ENCODE results near the gene MYO5B.

MYO5B gene

GRCh38 chr18:50093366-50094064 is 101.4 kb downstream of the MYO5B start:
- DNase-seq: no peak
- TF ChIP-seq GATA1 (IDR thresholded peaks at IDR 0.05; ENCODE audit: low read depth, low read length) (no peak), POLR2A (IDR thresholded peaks at IDR 0.05; ENCODE audit: low read length) (no peak)

DNA sequence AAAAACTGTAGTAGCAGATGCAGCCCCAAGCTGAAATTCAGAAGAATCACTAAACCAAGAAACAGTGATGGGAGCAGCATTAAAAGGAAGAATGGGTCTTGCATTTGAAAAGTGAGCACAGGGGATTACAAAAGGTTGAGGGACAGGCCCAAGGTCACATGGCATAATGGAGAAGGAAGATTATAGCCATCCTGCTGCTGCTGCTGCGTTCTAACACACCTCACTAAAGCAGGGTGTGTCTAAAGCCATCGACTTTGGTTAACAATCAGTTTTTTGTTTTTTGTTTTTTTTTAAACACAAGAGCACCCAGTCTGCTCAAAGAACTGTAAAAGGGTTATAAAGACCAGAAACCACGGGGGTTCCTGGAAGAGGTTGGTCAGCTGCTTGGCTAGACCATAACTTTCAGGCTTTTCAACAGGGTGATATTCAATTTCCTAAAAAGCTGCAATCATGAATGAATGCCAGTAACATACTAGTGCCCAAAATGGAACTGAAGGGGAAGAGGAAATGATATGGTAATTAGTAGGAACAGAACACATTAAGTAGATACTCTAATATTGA is 102.6 kb downstream of the MYO5B start:
- no peak for TF ChIP-seq GATA1 (IDR thresholded peaks at IDR 0.05; ENCODE audit: low read depth, low read length)
- TF ChIP-seq POLR2A (IDR thresholded peaks at IDR 0.05; ENCODE audit: low read length): no peak
- no peak for DNase-seq

DNA sequence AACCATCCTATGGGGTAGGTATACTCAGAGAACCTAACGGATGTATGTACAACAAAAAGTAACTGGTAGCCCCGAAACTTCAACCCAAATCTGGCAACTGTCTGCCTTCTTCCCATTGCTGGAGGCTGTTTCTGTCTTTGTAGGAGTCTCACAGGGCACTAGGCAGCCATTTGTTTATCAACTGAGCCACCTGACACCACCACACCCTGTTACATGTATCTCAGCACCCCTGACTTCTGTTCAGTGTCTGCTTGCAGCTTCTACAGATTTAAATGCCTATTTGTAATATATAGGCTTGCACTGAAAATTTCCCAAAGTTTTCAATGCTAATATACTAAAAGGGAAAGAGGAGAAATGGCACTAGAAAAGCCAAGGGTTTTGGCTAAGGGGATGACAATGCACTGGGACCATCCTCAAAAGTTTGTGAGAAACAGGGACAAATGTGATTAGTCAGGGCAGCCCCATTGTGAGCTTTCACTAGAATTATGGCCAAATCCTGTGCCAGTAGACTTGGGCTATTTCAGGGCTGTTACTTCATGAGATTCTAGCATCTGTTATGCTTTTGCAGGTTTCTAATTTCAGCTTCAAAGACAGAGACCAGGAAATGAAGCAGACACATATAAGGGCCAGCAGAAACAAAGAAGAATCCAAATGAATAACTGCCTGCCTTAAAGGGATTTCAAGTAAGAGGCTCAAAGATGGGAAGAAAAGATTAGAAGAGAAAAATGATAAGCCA is 103.3 kb downstream of the MYO5B start:
- TF ChIP-seq GATA1 (IDR thresholded peaks at IDR 0.05; ENCODE audit: low read depth, low read length) (no peak), POLR2A (IDR thresholded peaks at IDR 0.05; ENCODE audit: low read length) (no peak)
- DNase-seq: no peak

DNA sequence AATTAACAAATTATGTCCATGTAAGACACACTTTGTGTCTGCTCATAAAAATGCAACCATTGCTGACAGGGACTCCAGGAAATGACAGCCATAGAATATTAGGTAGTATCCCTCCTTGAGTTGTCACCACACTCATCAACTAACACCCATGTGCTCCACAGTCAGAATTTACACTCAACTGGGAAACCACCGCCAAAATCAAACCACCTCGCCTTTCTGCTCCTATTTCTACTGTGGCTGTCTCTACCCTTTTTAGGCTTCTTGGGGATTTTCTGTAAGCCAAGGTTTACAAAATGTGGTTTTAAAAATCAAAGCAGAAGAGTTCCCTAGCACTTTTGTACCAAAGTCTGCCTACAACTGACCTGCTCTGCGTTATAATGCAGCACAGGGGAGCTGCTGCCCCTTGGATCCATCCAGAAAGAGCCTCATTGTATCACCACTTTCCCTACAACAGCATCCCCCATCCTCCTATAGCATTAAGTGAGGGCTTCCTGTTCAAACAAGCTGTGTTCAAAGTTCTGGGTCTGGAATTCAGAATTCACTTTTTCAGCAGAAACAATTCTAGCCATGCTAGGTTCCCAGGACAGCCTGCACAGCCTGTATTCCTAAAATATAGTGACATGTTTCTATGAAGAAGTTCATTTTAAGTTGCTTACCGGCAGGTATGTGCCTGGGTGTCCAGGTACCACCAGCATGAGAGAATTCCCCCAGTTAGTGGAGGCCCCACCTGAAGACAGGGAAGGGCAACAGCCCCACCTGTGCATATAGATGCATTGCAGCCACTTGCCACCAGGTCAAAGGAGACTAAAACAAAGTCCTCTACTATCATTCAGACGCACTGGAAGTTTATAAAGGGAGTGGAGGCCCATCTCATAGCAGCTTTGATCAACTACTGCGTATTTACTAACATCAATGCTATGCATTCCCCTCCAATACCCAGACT is 104.3 kb downstream of the MYO5B start:
- TF ChIP-seq POLR2A (IDR thresholded peaks at IDR 0.05; ENCODE audit: low read length) (no peak), GATA1 (IDR thresholded peaks at IDR 0.05; ENCODE audit: low read depth, low read length) (no peak)
- DNase-seq: no peak

GRCh38 chr18:50089702-50090101 is 105.2 kb downstream of the MYO5B start:
- DNase-seq: no peak
- no peak for TF ChIP-seq GATA1 (IDR thresholded peaks at IDR 0.05; ENCODE audit: low read depth, low read length)

DNA sequence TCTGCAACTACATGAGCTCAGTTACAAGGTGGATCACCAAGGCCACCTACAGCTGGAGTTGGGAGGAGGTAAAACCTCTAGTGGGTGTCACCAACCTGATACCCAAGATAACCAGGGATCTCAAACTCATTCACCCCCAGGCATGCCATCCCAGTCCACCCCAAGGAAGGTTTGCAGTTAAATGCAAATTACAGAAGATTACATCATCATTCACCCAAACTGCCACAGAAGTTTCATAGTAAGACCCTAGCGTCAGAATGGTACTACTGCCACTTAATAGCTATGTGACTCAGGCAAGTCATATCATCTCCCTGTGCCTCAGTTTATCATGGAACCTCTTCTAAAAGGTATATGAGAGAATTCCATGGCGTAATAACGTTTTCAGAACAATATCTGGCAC is 111.2 kb downstream of the MYO5B start:
- peak in 1 of 2 experiments; percentile 43 for DNase-seq
- TF ChIP-seq GATA1 (IDR thresholded peaks at IDR 0.05; ENCODE audit: low read depth, low read length): no peak
- TF ChIP-seq POLR2A (IDR thresholded peaks at IDR 0.05; ENCODE audit: low read length): no peak

DNA sequence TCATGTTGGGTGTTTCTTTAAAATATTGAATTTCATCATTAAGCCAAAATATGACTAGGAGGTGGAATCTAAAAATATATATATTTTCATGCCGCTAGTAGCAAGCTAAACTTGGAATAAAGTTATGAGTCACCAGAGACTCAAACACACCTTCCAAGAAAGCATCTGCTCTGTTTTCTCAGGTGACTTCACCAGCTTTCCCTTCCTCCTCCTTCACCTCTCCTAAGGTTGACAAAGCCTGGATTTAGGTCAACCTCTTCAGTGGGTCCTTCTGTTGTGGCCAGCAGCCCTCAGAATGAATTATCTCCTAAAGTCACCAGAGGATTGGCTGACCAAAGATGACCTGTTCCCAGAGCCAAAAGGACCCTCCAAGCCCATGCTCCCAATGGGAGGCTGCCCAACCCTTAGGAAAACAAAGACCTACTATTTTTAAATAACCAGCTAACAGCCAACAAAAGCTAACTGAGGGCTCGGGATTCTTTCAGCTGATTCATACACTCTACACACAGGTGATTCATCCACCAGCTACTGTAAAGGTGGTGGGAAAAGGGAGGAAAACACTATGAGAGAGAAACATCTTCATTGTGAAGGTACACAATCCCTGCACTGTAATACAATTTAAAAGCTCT is 113.9 kb downstream of the MYO5B start:
- TF ChIP-seq GATA1 (IDR thresholded peaks at IDR 0.05; ENCODE audit: low read depth, low read length) (no peak), POLR2A (IDR thresholded peaks at IDR 0.05; ENCODE audit: low read length) (no peak)
- no peak for DNase-seq

GRCh38 chr18:50080316-50080715 is 114.6 kb downstream of the MYO5B start:
- TF ChIP-seq GATA1 (IDR thresholded peaks at IDR 0.05; ENCODE audit: low read depth, low read length) (no peak), POLR2A (IDR thresholded peaks at IDR 0.05; ENCODE audit: low read length) (no peak)
- no peak for DNase-seq

GRCh38 chr18:50079571-50080295 is 115.2 kb downstream of the MYO5B start:
- no peak for DNase-seq
- TF ChIP-seq GATA1 (IDR thresholded peaks at IDR 0.05; ENCODE audit: low read depth, low read length): no peak
- no peak for TF ChIP-seq POLR2A (IDR thresholded peaks at IDR 0.05; ENCODE audit: low read length)

DNA sequence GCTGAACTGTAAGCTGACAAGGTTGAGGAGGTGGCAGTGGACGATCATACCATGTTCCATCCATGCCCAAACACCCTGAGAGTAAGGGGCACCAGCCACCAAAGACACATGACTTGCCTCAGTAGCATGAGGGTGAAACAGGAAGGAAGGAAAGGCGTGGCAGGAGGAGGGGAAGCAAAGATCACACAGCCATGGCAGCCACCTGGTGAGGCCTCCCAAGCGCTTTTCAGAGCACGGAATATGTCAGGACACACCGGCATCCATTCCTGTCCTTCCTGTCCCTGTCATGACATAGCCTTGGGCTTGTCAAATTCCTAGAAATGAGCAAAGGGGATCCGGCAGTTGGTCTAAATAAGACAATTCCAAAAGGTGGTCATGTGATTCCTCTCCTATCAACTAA is 118.7 kb downstream of the MYO5B start:
- TF ChIP-seq POLR2A (IDR thresholded peaks at IDR 0.05; ENCODE audit: low read length) (no peak), GATA1 (IDR thresholded peaks at IDR 0.05; ENCODE audit: low read depth, low read length) (no peak)
- no peak for DNase-seq

DNA sequence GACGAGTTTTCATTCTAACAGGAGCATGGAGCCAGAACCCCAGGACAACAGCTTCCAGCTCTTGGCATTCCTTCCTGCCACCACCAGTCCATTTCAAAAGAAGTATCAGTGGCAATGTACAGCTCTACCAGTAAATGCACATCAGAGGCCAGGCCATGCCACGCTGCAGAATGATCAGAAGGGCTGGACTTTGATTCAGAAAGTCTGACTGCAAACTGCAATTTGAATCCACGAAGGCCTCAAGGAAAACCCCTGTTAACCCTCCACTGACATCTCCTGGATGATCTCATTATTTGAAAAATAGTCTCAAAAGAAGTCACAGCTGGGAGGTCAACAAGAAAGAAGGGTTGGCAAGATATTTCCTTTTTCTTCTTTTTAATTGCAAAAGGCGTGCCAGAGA is 119.2 kb downstream of the MYO5B start:
- TF ChIP-seq POLR2A (IDR thresholded peaks at IDR 0.05; ENCODE audit: low read length): no peak
- no peak for TF ChIP-seq GATA1 (IDR thresholded peaks at IDR 0.05; ENCODE audit: low read depth, low read length)
- DNase-seq: no peak

DNA sequence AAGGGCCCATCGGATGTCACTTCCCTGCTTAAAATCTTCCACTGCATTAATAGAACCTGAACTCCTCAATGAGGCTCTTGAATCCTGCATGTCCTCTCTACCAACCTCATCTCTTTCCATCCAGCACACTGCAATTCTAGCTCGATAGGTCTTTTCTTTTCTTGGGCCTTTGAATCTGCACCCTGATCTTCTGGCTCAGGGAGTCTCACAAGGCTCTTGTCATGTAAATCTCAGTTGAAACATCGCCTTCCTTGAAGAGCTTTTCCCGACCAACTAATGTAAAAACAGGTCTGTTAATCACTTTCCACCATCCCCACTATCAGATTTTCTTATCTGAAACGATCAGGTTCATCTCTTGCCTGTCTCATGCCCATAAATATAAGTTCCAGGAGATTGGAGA is 120.5 kb downstream of the MYO5B start:
- DNase-seq: no peak
- TF ChIP-seq POLR2A (IDR thresholded peaks at IDR 0.05; ENCODE audit: low read length) (no peak), GATA1 (IDR thresholded peaks at IDR 0.05; ENCODE audit: low read depth, low read length) (no peak)

GRCh38 chr18:50073319-50073718 is 121.6 kb downstream of the MYO5B start:
- TF ChIP-seq POLR2A (IDR thresholded peaks at IDR 0.05; ENCODE audit: low read length) (no peak), GATA1 (IDR thresholded peaks at IDR 0.05; ENCODE audit: low read depth, low read length) (no peak)
- DNase-seq: no peak

All from erythroblast (primary cell).